Tibial artery (tissue), 4 donors: ENCODE data around the gene DYRK1A.
A peak's percentile ranks its signal among the peaks of the same experiment; 100 is the strongest.

Experiments used
- DNase-seq, 2 donors: peaks; one replicate each; pipeline ENCODE4 v3.0.0-alpha.2; 2019
- H3K27ac ChIP-seq, 2 donors: fragments of 200-600 bp; sonication (generic) in 1 of 2; 1 replicate in 1 of 2; 2 replicates in 1 of 2; pipeline ENCODE4 v1.5.1; 2018 to 2019; ENCODE audit warnings: mild to moderate bottlenecking in 1 of 2
- H3K27me3 ChIP-seq, 2 donors: fragments of 200-600 bp; sonication (generic) in 1 of 2; one replicate each; pipeline versions ENCODE4 v1.5.1 to v1.6.0; 2016 to 2019
- H3K36me3 ChIP-seq, 3 donors: fragments of 200-600 bp; sonication (generic) in 2 of 3; one replicate each; pipeline ENCODE4 v1.5.1; 2016 to 2019; ENCODE audit warnings: mild to moderate bottlenecking in 2 of 3
- H3K4me1 ChIP-seq, 4 donors: fragments of 200-600 bp; sonication (generic) in 2 of 4; 1 replicate in 3 of 4; 2 replicates in 1 of 4; pipeline ENCODE4 v1.5.1; 2016 to 2019
- H3K4me3 ChIP-seq, 2 donors: fragments of 200-600 bp; sonication (generic) in 1 of 2; 1 replicate in 1 of 2; 2 replicates in 1 of 2; pipeline ENCODE4 v1.5.1; 2018 to 2019; ENCODE audit warnings: mild to moderate bottlenecking in 2 of 2
- H3K9me3 ChIP-seq, 3 donors: fragments of 200-600 bp; sonication (generic) in 1 of 3; one replicate each; pipeline ENCODE4 v1.5.1; 2016 to 2019
- intact Hi-C: fragments of 100-400 bp; cut with DNase I; formaldehyde crosslinking; loops from one replicate; pipeline ENCODE4 v1.15.0; 2023; ENCODE audit warnings: low total_unique reads
- TF ChIP-seq, protein P1 (sequence below), 2 experiments: fragments of 200-600 bp in 1 of 2; fragments of 450-650 bp in 1 of 2; IDR thresholded peaks; one replicate each; pipeline ENCODE4 v1.5.1; 2017 to 2019; ENCODE audit warnings: antibody characterized with exemption in 2 of 2, mild to moderate bottlenecking in 1 of 2, moderate library complexity in 1 of 2

Gene DYRK1A

DNA sequence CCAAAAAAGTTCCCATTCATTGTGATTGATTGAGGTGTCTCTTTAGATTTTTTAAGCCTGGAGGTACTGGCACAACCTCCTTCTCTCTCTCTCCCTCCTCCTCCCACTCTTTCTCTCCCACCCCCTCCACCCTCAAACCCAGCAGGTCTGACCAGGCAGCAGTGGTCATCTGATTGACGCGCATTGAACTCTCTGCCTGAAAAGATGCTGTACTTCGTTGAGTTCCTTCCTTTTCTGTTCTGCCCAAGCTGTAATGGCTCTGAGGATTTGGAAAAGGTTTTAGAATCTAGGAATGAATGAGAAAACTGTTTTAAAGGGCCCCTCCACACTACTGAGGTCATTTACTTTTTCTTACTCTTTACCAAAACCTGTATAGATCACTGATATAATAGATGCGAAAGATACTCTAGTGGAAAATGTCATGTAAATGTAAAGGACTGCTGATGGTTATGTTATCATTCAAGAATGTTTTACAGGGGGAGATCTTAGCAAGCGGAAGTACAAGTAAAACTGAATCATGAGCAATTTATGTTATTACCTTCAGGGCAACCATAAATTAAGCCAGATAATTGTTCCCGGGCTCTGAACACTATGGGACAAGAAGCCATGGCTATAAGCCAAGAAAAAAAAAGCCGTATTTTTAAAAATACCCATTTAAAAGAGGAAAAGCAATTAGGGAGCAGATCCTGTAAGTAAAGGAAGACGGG is 25.2 kb upstream of the DYRK1A start:
- Histone ChIP-seq H3K27ac (peak overlapping the region in 1 of 2 donors; percentile 18), H3K4me1 (peaks cover 0 to 22% (median 11%) of the 10 kb centered on the region in 4 donors), H3K4me3 (no peak overlapping the region), H3K36me3 (no peaks in the 10 kb centered on the region), H3K9me3 (no peaks in the 10 kb centered on the region), H3K27me3 (no peaks in the 10 kb centered on the region)
- no peak for DNase-seq
- intact Hi-C loops, result no loop called here
- TF ChIP-seq, protein P1, sequence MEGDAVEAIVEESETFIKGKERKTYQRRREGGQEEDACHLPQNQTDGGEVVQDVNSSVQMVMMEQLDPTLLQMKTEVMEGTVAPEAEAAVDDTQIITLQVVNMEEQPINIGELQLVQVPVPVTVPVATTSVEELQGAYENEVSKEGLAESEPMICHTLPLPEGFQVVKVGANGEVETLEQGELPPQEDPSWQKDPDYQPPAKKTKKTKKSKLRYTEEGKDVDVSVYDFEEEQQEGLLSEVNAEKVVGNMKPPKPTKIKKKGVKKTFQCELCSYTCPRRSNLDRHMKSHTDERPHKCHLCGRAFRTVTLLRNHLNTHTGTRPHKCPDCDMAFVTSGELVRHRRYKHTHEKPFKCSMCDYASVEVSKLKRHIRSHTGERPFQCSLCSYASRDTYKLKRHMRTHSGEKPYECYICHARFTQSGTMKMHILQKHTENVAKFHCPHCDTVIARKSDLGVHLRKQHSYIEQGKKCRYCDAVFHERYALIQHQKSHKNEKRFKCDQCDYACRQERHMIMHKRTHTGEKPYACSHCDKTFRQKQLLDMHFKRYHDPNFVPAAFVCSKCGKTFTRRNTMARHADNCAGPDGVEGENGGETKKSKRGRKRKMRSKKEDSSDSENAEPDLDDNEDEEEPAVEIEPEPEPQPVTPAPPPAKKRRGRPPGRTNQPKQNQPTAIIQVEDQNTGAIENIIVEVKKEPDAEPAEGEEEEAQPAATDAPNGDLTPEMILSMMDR (IDR thresholded peaks at IDR 0.05), result no peak

DNA sequence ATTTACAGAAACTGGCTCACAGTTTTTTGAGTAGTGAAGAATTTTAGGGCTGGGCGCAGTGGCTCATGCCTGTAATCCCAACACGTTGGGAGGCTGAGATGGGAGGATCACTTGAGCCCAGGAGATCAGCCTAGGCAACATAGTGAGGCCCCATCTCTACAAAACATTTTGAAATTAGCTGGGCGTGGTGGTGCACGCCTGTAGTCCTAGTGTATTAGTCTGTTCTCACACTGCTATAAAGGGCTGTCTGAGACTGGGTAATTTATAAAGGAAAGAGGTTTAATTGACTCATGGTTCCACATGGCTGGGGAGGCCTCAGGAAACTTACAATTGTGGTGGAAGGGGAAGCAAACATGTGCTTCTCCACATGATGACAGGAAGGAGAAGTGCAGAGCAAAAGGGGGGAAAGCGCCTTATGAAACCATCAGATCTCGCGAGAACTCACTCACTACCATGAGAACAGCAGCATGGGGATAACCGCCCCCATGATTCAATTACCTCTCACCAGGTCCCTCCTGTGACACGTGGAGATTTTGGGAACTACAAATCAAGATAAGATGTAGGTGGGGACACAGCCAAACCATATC is 24.4 kb upstream of the DYRK1A start:
- no peaks in the 10 kb centered on the region for H3K27me3 ChIP-seq
- no peak overlapping the region for H3K4me3 ChIP-seq
- no peaks in the 10 kb centered on the region for H3K36me3 ChIP-seq
- peaks cover 0 to 22% (median 11%) of the 10 kb centered on the region in 4 donors for H3K4me1 ChIP-seq
- TF ChIP-seq, protein P1 (IDR thresholded peaks at IDR 0.05), result no peak
- DNase-seq, result no peak
- H3K27ac ChIP-seq, result no peak overlapping the region
- intact Hi-C loops, result no loop called here
- no peaks in the 10 kb centered on the region for H3K9me3 ChIP-seq

DNA sequence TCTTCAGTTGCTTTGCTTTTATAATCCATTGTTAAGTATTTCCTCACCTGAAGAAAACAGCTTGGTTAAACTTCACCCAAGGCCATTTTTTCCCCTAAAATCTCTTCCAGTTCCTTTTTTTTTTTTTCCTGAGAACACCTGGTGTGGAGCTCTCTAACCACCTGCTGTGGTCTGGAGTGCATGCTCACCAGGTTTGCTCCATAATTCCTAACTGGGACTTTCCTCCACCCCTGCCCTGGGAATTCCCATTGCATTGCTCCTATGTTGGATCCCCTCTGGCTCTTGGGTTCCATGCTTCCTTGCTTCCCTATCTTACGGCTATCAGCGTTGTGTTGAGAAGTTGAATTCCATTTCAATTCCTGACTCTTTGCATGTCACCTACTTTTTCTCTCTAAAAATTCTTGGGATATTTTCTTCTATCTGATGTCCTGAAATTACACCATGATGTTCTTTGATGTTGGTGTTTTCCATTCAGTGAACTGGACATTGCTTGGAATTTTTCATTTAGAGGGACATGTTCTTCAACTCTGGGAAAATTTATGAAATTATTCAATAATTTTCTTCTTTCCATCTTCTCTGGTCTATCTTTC is 19.6 kb upstream of the DYRK1A start:
- DNase-seq, result no peak
- Histone ChIP-seq H3K27me3 (peaks cover 0 to under 1% of the 10 kb centered on the region in 2 donors), H3K36me3 (no peaks in the 10 kb centered on the region), H3K27ac (no peak overlapping the region), H3K9me3 (peaks cover 4 to 21% (median 17%) of the 10 kb centered on the region in 3 donors), H3K4me1 (no peaks in the 10 kb centered on the region), H3K4me3 (no peak overlapping the region)
- TF ChIP-seq, protein P1 (IDR thresholded peaks at IDR 0.05), result no peak
- intact Hi-C loops, result no loop called here

DNA sequence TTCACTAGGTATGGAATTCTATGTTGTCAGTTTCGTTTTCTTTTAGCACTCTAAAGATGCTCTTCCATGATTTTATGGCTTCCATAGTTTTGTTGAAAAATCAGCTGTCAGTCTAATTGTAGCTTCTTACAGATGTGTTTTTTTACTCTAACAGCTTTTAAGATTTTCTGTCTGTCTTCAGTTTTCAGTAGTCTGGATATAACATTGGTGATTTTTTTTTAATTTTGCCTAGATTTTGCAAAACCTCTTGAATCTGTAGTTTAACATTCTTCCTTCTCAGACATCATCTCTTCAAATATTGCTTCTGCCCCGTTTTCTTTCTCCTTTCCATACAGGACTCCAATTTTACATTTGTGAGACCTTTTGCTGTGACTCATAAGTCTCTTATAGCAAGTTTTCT is 17.9 kb upstream of the DYRK1A start:
- H3K27me3 ChIP-seq, result peaks cover 0 to 9% of the 10 kb centered on the region in 2 donors
- no peaks in the 10 kb centered on the region for H3K4me1 ChIP-seq
- TF ChIP-seq, protein P1 (IDR thresholded peaks at IDR 0.05), result no peak
- DNase-seq, result no peak
- intact Hi-C loops, result no loop called here
- H3K9me3 ChIP-seq, result peaks cover 4 to 21% (median 17%) of the 10 kb centered on the region in 3 donors
- no peak overlapping the region for H3K27ac ChIP-seq
- no peaks in the 10 kb centered on the region for H3K36me3 ChIP-seq
- no peak overlapping the region for H3K4me3 ChIP-seq

DNA sequence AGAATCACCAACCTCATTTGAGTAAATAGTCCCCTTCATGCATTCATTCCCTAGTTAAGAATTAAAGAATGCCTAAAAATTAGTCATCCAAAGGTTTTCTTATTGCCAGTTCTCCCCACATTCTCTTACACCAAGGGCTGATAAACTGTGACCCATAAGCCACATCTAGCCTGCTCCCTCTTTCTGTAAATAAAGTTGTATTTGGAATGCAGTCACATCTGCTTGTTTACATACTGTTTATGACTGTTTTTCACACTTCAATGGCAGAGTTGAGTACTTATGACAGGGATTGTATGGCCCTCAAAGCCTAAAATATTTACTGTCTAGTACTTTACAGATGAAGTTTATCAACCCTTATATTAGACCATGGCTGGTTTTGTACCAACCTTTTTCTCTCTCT is 16.1 kb upstream of the DYRK1A start:
- H3K27ac ChIP-seq, result no peak overlapping the region
- H3K27me3 ChIP-seq, result peaks cover 0 to 11% of the 10 kb centered on the region in 2 donors
- TF ChIP-seq, protein P1 (IDR thresholded peaks at IDR 0.05), result no peak
- no peaks in the 10 kb centered on the region for H3K4me1 ChIP-seq
- no peak for DNase-seq
- no peak overlapping the region for H3K4me3 ChIP-seq
- no peaks in the 10 kb centered on the region for H3K36me3 ChIP-seq
- H3K9me3 ChIP-seq, result peaks cover 4 to 21% (median 17%) of the 10 kb centered on the region in 3 donors
- intact Hi-C loops, result no loop called here
